ENCODE results near the gene ACOX1.

DNA sequence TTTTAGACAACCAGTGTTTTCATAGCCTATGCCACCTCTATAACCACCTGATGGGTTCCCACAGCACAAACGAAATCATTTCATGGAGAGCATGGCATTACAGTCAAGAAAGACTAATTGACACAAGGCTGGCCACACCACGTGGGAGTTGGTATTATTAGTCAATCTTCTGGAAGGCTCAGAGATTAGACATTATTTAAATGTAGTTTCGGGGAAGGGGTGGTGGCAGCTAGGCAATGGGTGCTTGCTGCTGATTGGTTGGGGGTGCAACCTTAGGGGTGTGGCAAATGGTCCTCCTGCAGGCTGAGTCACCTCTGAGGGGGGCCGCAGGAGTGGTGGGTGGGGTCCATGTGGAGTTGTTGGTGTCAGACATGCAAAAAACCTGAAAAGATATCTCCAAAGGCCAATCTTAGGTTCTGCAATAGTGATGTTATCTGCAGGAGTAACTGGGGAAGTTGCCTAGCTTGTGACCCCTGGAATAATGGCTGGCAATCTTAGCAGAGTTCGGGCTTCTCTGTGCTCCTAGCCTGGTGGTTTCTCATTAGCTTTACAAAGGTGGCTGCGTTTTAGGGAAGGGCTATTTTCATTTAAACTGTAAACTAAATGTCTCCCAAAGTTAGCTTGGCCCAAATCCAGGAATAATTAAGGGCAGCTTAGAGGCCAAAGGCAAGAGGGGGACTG is 4.7 kb upstream of the ACOX1 start:
- TF ChIP-seq, protein P1, sequence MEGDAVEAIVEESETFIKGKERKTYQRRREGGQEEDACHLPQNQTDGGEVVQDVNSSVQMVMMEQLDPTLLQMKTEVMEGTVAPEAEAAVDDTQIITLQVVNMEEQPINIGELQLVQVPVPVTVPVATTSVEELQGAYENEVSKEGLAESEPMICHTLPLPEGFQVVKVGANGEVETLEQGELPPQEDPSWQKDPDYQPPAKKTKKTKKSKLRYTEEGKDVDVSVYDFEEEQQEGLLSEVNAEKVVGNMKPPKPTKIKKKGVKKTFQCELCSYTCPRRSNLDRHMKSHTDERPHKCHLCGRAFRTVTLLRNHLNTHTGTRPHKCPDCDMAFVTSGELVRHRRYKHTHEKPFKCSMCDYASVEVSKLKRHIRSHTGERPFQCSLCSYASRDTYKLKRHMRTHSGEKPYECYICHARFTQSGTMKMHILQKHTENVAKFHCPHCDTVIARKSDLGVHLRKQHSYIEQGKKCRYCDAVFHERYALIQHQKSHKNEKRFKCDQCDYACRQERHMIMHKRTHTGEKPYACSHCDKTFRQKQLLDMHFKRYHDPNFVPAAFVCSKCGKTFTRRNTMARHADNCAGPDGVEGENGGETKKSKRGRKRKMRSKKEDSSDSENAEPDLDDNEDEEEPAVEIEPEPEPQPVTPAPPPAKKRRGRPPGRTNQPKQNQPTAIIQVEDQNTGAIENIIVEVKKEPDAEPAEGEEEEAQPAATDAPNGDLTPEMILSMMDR (IDR thresholded peaks at IDR 0.05), result no peak
- TF ChIP-seq POLR2A (IDR thresholded peaks at IDR 0.05), result no peak
